Liver (tissue), 3 donors: ENCODE data around the gene GDF2.

Experiments used
- FOXA2 ChIP-seq: IDR thresholded peaks from 2 replicates; pipeline ENCODE4 v1.6.1; 2016; ENCODE audit warnings: antibody characterized with exemption
- REST ChIP-seq: IDR thresholded peaks from 2 replicates; pipeline ENCODE4 v1.6.1; 2016; ENCODE audit warnings: antibody characterized with exemption, mild to moderate bottlenecking
- YY1 ChIP-seq: IDR thresholded peaks from 2 replicates; pipeline ENCODE4 v1.6.1; 2016; ENCODE audit warnings: antibody characterized with exemption, mild to moderate bottlenecking
- ZBTB33 ChIP-seq: IDR thresholded peaks from 2 replicates; pipeline ENCODE4 v1.6.1; 2016; ENCODE audit warnings: antibody characterized with exemption
- TF ChIP-seq, protein P1 (sequence below): fragments of 150-350 bp; IDR thresholded peaks from 2 replicates; pipeline ENCODE4 v1.5.1; 2017; ENCODE audit warnings: improper control_type of control experiment, low read depth, low read length; ENCODE audit not compliant: missing input control
- TF ChIP-seq, protein P2 (sequence below): IDR thresholded peaks from 2 replicates; pipeline ENCODE4 v1.6.1; 2016; ENCODE audit warnings: antibody characterized with exemption
- donor health status: healthy.
- donor health status: healthy.

DNA sequence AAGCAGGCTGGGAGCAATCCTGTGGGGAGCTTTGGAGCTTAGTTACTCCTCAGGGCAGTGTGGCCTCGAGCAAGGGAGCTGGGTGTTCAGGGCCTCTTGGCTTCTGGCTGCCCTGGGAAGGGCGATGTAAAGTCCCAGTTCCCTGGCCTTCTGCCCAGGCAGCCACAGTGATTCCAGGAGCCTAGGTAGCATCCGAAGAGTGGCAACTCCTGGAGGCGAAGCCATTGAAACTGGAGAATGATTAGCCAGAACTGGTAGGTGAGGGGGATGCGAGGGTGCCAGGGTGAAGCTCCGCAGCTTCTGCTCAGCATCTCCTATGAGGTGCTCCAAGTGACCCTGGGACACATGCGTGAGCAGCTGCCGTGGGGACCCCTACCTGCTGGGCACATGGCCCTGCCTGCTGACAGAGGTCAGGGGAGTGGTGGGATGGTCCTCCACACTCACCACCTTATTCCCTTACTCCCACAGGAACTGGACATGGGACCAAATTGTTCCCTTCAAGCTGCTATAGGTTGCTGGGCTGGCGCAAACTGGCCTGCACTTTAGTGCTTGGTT is 7.8 kb upstream of the GDF2 start:
- TF ChIP-seq, protein P1, sequence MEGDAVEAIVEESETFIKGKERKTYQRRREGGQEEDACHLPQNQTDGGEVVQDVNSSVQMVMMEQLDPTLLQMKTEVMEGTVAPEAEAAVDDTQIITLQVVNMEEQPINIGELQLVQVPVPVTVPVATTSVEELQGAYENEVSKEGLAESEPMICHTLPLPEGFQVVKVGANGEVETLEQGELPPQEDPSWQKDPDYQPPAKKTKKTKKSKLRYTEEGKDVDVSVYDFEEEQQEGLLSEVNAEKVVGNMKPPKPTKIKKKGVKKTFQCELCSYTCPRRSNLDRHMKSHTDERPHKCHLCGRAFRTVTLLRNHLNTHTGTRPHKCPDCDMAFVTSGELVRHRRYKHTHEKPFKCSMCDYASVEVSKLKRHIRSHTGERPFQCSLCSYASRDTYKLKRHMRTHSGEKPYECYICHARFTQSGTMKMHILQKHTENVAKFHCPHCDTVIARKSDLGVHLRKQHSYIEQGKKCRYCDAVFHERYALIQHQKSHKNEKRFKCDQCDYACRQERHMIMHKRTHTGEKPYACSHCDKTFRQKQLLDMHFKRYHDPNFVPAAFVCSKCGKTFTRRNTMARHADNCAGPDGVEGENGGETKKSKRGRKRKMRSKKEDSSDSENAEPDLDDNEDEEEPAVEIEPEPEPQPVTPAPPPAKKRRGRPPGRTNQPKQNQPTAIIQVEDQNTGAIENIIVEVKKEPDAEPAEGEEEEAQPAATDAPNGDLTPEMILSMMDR: no peak
- TF ChIP-seq FOXA2: no peak
- TF ChIP-seq REST: no peak
- TF ChIP-seq, protein P2, sequence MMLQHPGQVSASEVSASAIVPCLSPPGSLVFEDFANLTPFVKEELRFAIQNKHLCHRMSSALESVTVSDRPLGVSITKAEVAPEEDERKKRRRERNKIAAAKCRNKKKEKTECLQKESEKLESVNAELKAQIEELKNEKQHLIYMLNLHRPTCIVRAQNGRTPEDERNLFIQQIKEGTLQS: no peak
- no peak for TF ChIP-seq ZBTB33
- TF ChIP-seq YY1: no peak
